Posterior cingulate gyrus (tissue), 11 donors: ENCODE results near the gene PRKG1.

Experiments used
- DNase-seq, 10 donors: peaks; one replicate each; pipeline versions ENCODE4 v3.0.0 to v3.0.0-alpha.2; 2020 to 2021; ENCODE audit warnings: mixed read lengths in 3 of 10
- intact Hi-C: fragments of 100-400 bp; cut with DNase I; formaldehyde crosslinking; loops from one replicate; pipeline ENCODE4 v1.15.1; 2023

The PRKG1 gene

DNA sequence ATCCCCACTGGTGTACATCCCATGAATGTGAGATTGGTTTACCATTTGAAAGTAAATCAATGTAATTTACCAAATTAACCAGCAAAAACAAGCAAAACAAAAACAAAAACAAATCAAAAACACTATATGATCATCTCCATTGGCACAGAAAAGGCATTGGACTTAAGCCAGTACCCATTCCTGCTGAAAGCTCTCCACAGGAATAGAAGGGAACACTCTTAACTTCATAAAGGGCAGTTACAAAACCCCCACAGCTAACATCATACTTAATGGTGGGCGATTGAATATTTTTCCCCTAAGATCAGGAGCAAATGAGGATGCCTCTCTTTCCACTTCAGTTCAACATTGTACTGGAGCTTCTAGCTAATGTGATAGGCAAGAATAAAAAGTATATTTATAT lies 34.1 kb downstream of the PRKG1 start:
- intact Hi-C loops = no loop called here
- no peak for DNase-seq

DNA sequence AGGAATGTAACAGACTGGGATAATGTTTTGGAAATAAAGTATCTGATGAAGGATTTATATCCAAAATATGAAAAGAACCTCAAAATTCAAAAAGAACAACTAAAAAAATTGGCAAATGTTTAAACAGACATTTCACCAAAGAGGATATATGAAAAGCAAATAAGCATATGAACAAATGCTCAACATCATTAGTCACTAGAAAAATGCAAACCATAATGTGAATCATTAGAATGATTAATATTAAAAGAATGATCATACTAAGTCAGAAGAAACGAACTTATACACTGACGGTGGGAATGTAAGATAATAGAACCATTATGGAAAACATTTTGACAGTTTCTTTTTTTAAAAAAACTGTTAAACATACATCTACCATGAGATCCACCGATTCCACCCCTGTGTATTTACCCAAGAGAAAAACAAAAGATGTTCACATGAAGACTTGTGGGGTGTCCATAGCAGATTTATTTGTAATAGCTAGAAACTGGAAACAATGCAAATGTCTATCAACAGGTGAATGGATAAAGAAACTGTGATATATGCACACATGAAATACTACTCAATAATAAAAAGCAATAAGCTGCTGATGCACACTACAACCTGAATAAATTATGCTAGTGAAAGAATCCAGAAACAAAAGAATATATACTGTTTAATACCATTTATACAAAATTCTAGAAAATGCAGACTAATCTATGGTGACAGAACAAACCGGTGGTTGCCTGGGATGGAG lies 35.7 kb downstream of the PRKG1 start:
- no peak for DNase-seq

DNA sequence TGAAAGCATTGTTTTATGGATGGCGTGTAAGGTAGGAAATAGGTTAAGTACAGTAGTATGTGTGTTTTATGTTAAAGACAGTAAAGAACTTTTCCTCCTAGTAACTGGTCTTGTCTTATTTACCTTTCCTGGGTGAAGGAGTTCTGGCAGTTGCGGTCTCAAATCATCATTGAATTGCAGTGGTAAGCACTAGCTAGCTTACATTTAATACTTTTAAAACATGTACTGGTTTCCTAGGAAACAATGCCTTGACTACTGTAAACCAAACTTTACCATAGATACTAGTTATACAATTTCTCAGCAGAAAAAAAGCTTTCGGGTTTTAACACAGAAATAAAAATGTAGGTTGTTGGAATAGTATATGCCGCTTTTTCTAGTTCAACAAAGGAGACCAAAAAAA lies 37.7 kb downstream of the PRKG1 start:
- DNase-seq = no peak
- intact Hi-C loops = no loop called here

More for the DNA sequence above, 35.7 kb downstream of the PRKG1 start:
- intact Hi-C loops = no loop called here

DNA sequence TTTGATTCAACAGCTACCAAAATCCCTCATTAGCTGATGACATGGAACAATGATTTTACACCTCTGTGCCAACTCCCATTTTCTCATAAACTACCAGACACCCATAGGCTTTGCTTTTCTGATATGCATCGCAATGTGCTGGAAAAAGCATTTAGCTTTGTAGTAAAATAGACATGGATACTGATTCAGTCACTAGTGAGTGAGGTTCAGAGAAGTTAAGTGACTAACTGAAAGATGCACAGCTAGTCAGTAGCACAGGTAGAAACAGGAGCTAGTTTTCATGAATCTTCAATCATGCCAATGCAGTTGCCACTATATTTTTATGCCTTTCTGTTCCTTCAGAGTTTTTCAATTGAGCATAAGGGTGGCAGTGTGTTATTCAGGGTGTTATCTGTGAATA lies 38.7 kb downstream of the PRKG1 start:
- intact Hi-C loops = no loop called here
- no peak for DNase-seq

DNA sequence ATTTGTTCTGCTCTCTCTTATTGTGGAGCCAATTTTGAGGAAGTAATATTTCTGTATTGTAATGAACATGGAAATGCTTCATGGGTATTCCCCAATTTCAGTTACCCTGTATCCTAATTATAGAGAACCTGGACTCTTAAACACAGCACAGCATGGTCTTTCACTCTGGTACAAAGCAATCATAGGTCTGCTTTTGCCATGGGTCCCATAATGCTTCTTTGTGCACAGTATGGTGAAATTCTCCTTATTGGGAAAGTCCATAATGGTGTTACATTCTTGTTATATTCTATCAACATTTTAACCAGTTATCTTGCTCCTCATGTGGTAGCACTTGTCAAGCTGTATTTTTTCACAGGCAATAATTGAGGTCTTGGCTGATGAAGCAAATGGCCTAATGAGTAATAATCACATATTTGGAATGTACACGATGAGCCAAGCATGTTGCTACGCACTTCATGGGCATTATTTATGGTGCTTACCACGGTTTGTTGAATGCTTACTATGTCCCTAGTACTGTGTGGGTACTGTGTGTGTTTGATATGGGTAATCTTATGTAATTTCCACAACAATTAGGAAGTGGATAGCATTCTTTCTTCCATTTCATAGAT lies 42.9 kb downstream of the PRKG1 start:
- intact Hi-C loops = no loop called here
- no peak for DNase-seq

DNA sequence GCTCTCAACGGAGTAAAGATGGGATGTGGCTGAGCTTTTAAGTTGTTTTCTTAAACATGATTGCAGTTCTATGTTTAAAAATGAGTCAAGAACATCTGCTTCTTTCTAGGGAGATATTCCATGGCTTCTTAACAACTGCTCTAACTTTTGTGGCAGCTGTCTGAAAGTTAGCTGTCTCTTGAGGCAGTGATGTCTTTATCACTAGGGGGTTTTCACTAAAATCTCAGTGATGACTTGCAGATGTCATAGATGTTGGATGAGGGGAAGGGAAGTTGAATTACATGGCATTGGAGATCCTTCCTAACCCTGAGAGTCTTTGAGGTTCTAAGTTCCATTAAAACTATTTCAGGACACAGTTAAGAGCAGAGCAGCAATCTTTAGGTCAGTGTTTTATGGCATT lies 43.5 kb downstream of the PRKG1 start:
- DNase-seq = no peak
- intact Hi-C loops = no loop called here

DNA sequence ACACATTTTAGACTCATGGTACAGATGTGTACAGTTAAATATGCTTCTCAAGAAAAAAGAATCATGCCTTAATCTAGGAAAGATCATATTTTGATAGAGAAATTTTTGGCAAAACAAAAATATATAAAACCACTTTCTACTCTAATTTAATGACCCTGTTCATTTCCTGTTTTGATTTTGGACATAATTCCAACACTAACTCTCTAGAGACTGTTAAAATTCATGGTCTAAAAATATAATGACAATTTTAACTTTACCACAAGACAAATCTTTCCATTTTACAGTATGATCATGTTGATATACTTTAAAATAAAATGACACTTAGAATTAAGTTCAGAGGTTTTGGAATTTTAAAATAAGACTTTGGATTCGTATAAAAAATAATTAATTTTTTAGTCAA lies 45.2 kb downstream of the PRKG1 start:
- DNase-seq = no peak
- intact Hi-C loops = no loop called here

DNA sequence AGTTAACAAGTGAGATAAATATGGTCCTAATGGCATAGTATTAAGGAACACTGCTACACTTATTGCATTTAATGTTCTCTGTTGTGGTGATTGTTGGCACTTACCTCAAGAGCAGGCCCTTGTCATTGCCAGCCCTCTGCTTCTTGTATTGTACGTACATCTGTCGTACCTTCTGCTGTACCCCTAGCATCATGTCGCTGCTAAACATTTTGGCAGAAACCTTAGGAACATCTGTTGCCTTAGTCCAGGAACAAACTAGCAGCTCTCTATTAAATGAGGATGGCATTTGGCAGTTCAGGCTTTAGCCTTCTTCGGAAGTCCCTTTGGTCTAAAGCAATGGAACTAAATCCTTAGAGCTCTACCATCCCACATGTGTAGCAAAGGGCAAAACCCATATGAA lies 47.6 kb downstream of the PRKG1 start:
- intact Hi-C loops = no loop called here
- no peak for DNase-seq

DNA sequence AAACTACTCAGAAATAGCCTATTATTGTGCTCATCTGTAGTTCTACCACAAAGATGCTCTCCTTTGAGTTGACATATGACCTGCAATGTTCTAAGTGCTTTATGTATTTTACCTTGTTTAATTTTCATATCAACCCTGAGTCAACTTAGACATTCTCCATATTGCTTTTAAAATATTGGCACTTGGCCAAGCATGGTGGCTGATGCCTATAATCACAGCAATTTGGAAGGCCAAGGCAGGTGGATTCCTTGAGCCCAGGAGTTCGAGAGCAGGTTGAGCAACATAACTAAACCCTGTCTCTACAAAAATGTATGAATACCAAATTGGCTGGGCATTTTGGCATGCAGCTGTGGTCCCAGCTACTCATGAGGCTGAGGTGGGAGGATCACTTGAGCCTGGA lies 50.6 kb downstream of the PRKG1 start:
- intact Hi-C loops = no loop called here
- DNase-seq = no peak

DNA sequence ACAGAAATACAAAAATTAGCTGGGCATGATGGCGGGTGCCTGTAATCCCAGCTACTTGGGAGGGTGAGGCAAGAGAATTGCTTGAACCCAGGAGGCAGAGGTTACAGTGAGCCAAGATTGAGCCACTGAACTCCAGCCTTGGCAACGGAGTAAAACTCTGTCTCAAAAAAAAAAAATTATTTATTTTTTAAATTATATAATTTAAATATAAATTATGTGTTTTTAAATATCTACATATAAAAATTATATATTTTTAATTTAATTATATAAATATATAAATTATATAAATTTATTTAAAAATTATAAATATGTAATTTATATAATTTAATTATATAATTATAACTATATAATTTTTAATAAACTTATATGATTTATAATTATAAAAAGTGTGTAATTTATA lies 51.2 kb downstream of the PRKG1 start:
- no peak for DNase-seq
- intact Hi-C loops = no loop called here

DNA sequence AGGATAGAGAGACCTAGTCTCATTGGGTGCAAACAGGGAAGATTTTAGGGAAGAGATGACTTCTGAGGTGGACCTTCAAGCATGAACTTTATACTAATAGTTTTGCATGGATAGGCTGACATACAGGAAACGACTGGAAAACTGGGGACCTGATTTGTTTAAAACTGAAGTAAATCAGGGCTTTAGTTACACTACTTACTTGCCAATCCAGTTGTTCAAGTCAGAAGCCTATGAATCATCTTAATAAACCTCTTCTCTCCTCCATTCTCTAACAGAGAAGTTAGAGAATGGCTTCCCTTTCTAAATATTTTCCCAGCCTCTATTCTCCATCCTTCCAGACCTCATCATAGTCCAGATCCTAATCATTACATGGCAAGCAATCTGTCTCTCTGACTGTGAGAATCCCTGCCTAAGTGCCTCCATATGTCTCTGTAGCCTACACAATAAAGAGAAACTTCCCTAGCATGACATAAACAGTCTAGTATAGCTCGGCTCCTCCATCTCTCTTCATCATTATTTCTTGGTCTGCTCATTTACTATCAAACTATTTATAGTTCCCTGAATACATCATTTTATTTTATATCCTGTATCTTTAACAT lies 55.8 kb downstream of the PRKG1 start:
- intact Hi-C loops = no loop called here
- DNase-seq = no peak

DNA sequence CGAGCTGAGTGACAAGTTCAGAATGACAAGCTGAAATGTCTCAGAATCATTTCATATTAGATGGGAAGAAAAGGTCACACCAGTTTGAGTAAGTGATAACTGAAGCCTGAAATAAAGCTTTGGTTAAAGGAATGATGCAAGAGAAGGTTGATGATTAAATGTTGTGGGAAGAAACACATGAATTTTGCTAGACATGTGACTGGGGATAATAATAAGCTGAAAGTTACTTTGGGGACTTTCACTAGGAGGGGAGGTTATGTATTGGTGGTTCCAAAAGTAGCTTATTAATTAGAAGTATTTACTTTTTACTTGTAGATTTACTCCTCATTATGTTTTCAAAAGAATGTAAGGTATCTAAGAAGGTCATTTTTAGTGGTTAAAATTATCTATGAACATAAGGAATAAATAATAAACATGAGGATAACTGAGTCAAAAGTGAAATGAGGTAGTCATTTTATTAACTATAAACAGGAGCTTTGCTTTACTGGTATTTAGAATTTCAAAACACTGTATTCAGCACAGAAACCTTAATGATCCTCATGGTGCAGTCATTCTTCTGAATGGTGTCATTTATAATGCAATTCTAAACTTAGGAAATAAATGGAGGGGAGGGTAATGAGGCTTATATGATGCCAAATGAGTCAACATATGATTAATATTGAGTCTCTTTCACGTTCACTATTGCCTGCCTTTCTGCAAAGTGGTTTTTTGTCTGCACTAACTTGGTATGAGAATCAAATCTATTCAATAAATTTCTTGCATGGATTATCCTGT lies 63.7 kb downstream of the PRKG1 start:
- intact Hi-C loops = no loop called here
- no peak for DNase-seq

DNA sequence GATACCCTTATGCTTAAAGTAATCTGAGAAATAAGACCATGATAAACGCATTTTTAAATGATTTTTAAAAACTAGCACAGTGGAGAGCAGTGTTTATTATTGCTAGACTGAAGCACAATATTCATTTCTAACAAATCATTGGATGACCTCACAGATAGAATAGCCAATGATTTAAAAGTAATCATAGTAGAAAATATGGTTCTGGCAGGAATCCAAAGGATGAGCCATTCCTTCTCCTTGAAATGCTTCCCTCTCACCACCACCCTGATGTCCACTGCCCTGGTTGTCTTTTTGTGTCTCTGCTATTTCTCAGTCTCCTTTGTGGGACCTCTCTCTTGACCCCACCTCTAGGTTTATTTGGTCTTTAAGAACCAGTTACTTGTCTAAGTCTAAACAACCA lies 64.9 kb downstream of the PRKG1 start:
- DNase-seq = no peak
- intact Hi-C loops = no loop called here

DNA sequence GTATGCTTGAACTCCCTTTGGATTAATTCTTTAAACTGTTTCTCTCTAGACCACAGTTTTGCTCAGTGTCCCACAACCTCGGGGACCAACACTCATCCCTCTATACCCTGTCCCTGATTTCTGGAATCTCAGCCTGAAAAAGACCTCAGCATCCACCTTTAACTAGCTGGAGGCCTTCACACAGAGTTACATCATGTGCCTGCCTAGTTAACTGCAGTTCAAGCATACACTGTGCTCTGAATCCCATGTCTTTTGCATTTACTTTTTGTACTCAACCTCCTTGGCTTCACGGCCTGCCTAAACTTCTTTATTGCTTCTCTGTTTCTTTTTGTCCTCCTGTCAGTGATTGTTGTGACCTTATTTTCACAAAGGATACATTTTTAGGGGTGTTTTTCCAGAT lies 66.7 kb downstream of the PRKG1 start:
- intact Hi-C loops = no loop called here
- no peak for DNase-seq

DNA sequence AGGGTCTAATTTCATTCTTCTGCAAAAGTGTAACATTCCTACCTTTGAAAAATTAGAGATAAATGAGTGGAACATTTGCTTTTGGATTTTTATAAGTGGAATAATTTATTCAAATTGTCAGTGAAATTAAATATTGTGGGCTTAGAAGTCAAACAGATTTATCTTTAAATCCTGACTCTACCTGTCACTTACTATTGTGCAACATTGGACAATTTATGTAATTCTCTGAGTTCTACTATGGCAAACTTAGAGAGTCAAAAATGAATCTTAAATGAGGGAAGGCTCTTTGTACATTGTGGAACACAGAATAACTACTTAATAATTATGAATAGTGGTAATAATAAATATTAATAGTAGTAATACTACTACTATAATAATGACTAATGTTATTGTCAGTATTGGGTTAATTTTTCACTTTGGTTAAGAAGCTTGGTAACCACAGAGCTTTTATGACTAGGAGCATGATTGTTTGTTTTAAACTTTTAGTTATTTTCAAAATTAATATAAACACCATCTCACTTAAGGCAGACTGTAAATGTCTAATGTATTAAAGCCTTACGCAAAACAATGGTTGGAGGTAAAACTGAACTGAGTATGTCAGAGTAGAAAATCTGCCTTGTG lies 70.0 kb downstream of the PRKG1 start:
- intact Hi-C loops = no loop called here
- no peak for DNase-seq

DNA sequence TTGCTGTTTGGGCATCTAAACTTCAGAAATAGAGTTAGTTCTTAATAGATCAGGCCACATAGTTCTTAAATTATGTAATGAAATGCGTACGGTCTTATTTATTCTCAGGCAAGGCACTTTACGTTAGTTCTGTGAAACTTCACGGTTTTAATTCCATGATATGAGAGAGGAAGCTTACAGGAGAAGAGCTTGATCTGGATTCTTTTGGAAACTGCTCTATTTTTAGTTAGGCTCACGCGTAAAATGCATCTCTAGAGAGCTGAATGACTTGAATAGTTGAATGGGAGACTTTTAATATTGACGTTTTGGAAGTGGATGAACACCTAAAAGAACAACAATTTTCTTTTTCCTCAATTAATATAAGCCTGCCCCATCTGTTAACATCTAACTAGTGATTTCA lies 71.1 kb downstream of the PRKG1 start:
- DNase-seq = no peak
- intact Hi-C loops = no loop called here

DNA sequence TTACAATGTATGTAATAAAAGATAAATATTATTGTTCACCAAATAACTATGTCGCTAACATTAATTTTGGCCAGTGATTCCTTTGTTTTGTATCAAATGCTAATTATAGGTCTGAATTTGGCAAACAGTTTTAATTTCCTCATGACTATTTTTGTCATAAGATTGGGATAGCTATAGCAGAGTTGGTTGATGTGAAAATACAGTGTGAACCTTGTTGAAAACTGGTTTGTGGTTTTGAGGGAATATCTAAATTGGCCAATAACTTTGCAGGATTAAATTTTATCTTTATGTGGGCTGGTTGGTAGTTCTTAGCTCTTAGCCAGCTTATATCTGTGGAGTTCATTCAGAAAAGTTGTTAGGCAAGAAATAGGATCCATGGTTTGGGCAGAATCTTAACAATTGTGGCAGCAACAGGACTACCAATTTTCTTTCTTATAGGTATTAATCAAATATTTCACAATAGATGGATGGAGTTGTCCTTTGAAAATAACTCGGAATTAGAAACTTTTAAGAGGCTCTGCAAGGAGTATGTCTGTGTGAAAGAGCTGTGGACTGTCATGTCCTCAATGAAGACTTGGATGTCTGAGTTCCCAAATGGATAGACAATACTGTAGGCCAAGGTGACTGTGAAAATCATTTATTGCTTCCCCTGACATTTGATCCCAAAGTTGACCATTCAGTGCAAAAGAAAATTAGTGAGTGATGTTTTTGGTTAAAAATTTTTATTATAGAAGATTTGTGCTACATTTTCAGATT lies 73.5 kb downstream of the PRKG1 start:
- DNase-seq = no peak
- intact Hi-C loops = no loop called here

DNA sequence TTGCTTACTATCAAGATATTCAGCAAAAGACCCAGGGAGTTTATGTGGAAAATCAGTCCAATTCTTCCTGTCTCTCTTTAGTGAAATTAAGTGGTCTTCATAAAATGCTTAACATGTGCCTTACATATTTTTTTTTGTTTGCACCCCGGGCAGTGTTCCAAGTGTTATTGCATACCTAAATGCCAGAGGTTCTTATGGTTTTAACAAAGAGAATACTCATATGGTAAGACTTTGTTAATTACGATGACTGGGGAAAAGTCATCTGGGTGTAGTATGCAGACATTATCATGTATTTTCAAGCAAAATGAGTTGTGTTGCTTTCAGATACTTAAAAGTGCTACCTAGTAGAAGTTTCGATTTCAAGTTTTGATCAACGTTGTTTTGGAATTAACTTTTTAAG lies 82.6 kb downstream of the PRKG1 start:
- intact Hi-C loops = no loop called here

DNA sequence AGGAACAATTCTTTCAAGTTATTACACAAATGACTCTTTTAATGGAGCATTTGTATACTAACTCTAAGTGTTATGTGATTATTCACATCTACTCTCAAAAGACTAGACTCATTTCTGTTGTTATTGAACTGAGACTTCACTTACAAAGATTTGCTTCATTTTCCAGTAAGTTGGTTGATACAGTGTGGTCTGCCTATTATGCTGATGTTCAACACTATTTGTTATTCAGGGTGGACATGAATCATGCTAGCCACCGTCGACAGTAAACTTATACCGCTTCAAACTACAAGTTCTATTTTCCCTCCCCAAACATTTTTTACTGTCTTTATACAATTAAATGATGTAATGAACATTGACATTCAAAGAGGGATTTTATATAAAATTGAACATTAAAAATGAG lies 84.5 kb downstream of the PRKG1 start:
- intact Hi-C loops = no loop called here
- no peak for DNase-seq

More for the DNA sequence above, 82.6 kb downstream of the PRKG1 start:
- no peak for DNase-seq

DNA sequence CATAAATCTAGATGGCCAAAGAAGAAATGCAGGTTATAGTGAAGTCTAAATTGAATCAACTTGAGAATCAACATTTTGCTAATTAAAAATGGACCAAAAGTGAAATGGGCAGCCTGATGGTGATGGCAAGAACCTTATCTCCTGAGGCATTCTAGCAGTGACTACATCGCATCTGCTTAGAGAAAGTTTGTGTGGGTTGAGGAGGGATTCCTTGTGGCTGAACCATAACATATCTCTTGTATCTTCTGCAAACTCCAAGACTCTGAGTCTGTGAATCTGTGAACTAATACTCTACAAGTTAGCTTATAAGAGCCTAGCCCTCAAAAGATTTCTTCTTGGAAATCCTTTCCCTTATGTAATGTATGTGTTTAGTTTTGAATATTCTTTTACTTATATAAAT lies 85.6 kb downstream of the PRKG1 start:
- no peak for DNase-seq
- intact Hi-C loops = no loop called here
